Measurements from ENCODE around the gene CYP2C19. TPM values are rescaled to one million over a fixed set of nuclear protein-coding genes. Genes with fewer than 3 reads are reported as not detected.

Gene CYP2C19
- total RNA-seq (not detected), polyA plus RNA-seq (not detected)
- long read RNA-seq, donor 1: 0 reads
- long read RNA-seq, donor 2: 0 reads
- long read RNA-seq, donor 3: 0 reads

DNA sequence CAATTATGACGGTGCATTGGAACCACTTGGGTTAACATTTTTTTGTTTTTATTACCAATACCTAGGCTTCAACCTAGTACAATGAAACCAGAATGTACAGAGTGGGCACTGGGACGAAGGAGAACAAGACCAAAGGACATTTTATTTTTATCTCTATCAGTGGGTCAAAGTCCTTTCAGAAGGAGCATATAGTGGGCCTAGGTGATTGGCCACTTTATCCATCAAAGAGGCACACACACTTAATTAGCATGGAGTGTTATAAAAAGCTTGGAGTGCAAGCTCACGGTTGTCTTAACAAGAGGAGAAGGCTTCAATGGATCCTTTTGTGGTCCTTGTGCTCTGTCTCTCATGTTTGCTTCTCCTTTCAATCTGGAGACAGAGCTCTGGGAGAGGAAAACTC lies at the start of gene CYP2C19:
Gene CYP2C19 (plus strand): TSS at position 289 of the 400 bp plus-strand sequence. CDS start 25 bp downstream, at position 314.
- Histone ChIP-seq H3K9me3 (no peaks in the 10 kb centered on the region), H3K4me3 (no peak within 1 kb of the TSS), H3K27me3 (no peaks in the 10 kb centered on the region), H3K36me3 (no peaks in the 10 kb centered on the region), H3K27ac (no peak within 1 kb of the TSS), H3K4me1 (no peaks in the 10 kb centered on the region)
- TF ChIP-seq POLR2A (IDR thresholded peaks at IDR 0.05) (no peak), CTCF (IDR thresholded peaks at IDR 0.05) (no peak)
- intact Hi-C loops (cut with DNase I): no loop called here
- ATAC-seq (no peak), DNase-seq (no peak)
- WGBS, 4 donors: 68 to 72% (median 72%) methylated on average over 3 of the region's 3 CpGs

GRCh38 chr10:94725871-94726270 lies 36.6 kb upstream of the CYP2C19 start:
- intact Hi-C loops (cut with DNase I): no loop called here
- H3K27ac ChIP-seq: no peak overlapping the region
- H3K27me3 ChIP-seq: no peaks in the 10 kb centered on the region
- TF ChIP-seq POLR2A (IDR thresholded peaks at IDR 0.05) (no peak), CTCF (IDR thresholded peaks at IDR 0.05) (no peak)
- ATAC-seq (no peak), DNase-seq (no peak)
- no peak overlapping the region for H3K4me3 ChIP-seq
- no peaks in the 10 kb centered on the region for H3K36me3 ChIP-seq
- no peaks in the 10 kb centered on the region for H3K4me1 ChIP-seq
- H3K9me3 ChIP-seq: peaks cover 0 to 4% (median 0%) of the 10 kb centered on the region in 12 donors

DNA sequence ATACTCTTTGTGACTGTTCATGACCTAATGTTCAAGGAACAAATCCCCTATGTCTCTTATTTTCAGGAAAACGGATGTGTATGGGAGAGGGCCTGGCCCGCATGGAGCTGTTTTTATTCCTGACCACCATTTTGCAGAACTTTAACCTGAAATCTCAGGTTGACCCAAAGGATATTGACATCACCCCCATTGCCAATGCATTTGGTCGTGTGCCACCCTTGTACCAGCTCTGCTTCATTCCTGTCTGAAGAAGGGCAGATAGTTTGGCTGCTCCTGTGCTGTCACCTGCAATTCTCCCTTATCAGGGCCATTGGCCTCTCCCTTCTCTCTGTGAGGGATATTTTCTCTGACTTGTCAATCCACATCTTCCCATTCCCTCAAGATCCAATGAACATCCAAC lies 27.3 kb upstream of the CYP2C19 start:
- TF ChIP-seq CTCF (IDR thresholded peaks at IDR 0.05): no peak
- ATAC-seq (no peak), DNase-seq (no peak)
- Histone ChIP-seq H3K27ac (no peak overlapping the region), H3K4me3 (no peak overlapping the region), H3K4me1 (no peaks in the 10 kb centered on the region), H3K27me3 (no peaks in the 10 kb centered on the region), H3K36me3 (no peaks in the 10 kb centered on the region), H3K9me3 (peaks cover 0 to 22% (median 0%) of the 10 kb centered on the region in 12 donors)
- 63 to 78% (median 69%) methylated on average over 3 of the region's 3 CpGs for WGBS, 4 donors
- intact Hi-C loops (cut with DNase I): no loop called here

DNA sequence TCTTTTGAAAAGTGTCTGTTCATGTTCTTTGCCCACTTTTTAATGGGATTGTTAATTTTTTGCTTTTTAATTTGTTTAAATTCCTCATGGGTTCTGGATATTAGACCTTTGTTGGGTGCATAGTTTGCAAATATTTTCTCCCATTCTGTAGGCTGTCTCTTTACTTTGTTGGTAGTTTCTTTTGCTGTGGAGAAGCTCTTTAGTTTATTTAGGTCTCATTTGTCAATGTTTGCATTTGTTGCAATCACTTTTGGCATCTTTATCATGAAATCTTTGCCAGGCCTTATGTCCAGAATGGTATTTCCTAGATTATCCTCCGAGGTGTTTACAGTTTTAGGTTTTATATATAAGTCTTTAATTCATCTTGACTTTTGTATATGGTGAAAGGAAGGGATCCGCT lies 23.9 kb upstream of the CYP2C19 start:
- TF ChIP-seq POLR2A (IDR thresholded peaks at IDR 0.05): no peak
- TF ChIP-seq CTCF (IDR thresholded peaks at IDR 0.05): no peak
- no peak overlapping the region for H3K4me3 ChIP-seq
- intact Hi-C loops (cut with DNase I): no loop called here
- H3K27ac ChIP-seq: no peak overlapping the region
- DNase-seq (no peak), ATAC-seq (no peak)
- H3K4me1 ChIP-seq: no peaks in the 10 kb centered on the region
- 52 to 64% (median 58%) methylated on average over 2 of the region's 2 CpGs for WGBS, 4 donors
- no peaks in the 10 kb centered on the region for H3K27me3 ChIP-seq
- H3K36me3 ChIP-seq: no peaks in the 10 kb centered on the region
- peaks cover 0 to 33% (median 5%) of the 10 kb centered on the region in 12 donors for H3K9me3 ChIP-seq

Measured in heart left ventricle (tissue), 16 donors.